Neural cell (in vitro differentiated cells): ENCODE data around the gene AP3B1. TPM values are rescaled to one million over a fixed set of nuclear protein-coding genes. Genes with fewer than 3 reads are reported as not detected.
"Not testable (repeated sequence)": the region's sequence is repeated elsewhere in the genome, so short reads cannot be mapped to it uniquely, and the experiment has no call there.

Source experiments
- H2AFZ ChIP-seq: fragments of 200-600, 300-800 bp; sonication (generic), shearing (Covaris generic); 2 replicates; pipeline ENCODE4 v1.6.0; 2014; ENCODE audit warnings: low read depth, mild to moderate bottlenecking, antibody characterized with exemption, low read length, moderate library complexity
- H3F3A ChIP-seq: fragments of 200-600 bp; shearing (Covaris generic); 2 replicates; pipeline ENCODE4 v1.6.1; 2016; ENCODE audit warnings: mild to moderate bottlenecking, moderate library complexity, mixed read lengths, antibody characterized with exemption, low read length; ENCODE audit not compliant: insufficient read depth, poor library complexity, severe bottlenecking
- H3K27ac ChIP-seq: fragments of 200-600, 300-800 bp; sonication (generic), shearing (Covaris generic); 2 replicates; pipeline ENCODE4 v1.5.1; 2014; ENCODE audit warnings: mild to moderate bottlenecking, low read length, moderate library complexity
- H3K27me3 ChIP-seq: fragments of 300-800, 200-600 bp; sonication (generic), shearing (Covaris generic); 2 replicates; pipeline ENCODE4 v1.6.0; 2014; ENCODE audit warnings: mild to moderate bottlenecking, low read depth, low read length, moderate library complexity; ENCODE audit not compliant: insufficient read depth
- H3K36me3 ChIP-seq: fragments of 300-800, 200-600 bp; sonication (generic), shearing (Covaris generic); 2 replicates; pipeline ENCODE4 v1.5.1; 2014; ENCODE audit warnings: mild to moderate bottlenecking, antibody characterized with exemption, low read length, moderate library complexity; ENCODE audit not compliant: insufficient read depth
- H3K4me2 ChIP-seq: fragments of 300-800, 200-600 bp; sonication (generic), shearing (Covaris generic); 2 replicates; pipeline ENCODE4 v1.6.0; 2014; ENCODE audit warnings: mild to moderate bottlenecking, low read length
- H3K4me3 ChIP-seq: fragments of 300-800, 200-600 bp; sonication (generic), shearing (Covaris generic); 2 replicates; pipeline ENCODE4 v1.5.1; 2014; ENCODE audit warnings: mild to moderate bottlenecking, low read length, moderate library complexity
- H3K79me2 ChIP-seq: fragments of 200-600 bp; shearing (Covaris generic); replicated peaks from 2 replicates; pipeline ENCODE4 v1.6.0; 2014; ENCODE audit warnings: mild to moderate bottlenecking, low read length, moderate library complexity; ENCODE audit not compliant: insufficient read depth
- H3K9ac ChIP-seq: fragments of 300-800, 200-600 bp; sonication (generic), shearing (Covaris generic); 2 replicates; pipeline ENCODE4 v1.6.1; 2016; ENCODE audit warnings: mild to moderate bottlenecking, low read length, mixed read lengths
- H3K9me2 ChIP-seq: fragments of 200-600 bp; shearing (Covaris generic); 2 replicates; pipeline ENCODE4 v1.6.1; 2016; ENCODE audit warnings: mild to moderate bottlenecking, low read length, mixed read lengths; ENCODE audit not compliant: insufficient read depth
- H3K9me3 ChIP-seq: fragments of 200-600, 300-800 bp; sonication (generic), shearing (Covaris generic); 2 replicates; pipeline ENCODE4 v1.6.1; 2016; ENCODE audit warnings: mild to moderate bottlenecking, mixed run types, low read length, moderate library complexity, mixed read lengths
- H4K20me1 ChIP-seq: fragments of 200-600 bp; shearing (Covaris generic); 2 replicates; pipeline ENCODE4 v1.6.1; 2016; ENCODE audit warnings: mild to moderate bottlenecking, mixed run types; ENCODE audit not compliant: insufficient read depth
- CTCF ChIP-seq: fragments of 450-650 bp; IDR thresholded peaks from 2 replicates; pipeline ENCODE4 v1.5.1; 2014; ENCODE audit warnings: antibody characterized with exemption, mild to moderate bottlenecking, moderate library complexity; ENCODE audit not compliant: poor library complexity, severe bottlenecking
- EP300 ChIP-seq: fragments of 450-650 bp; conservative IDR thresholded peaks from 2 replicates; pipeline ENCODE4 v1.6.1; 2014; ENCODE audit warnings: antibody characterized with exemption, mild to moderate bottlenecking, moderate library complexity; ENCODE audit not compliant: poor library complexity, severe bottlenecking
- EZH2 ChIP-seq: fragments of 200-600, 300-800 bp; shearing (Covaris generic), sonication (generic); IDR thresholded peaks from 2 replicates; pipeline ENCODE4 v1.6.1; 2014; ENCODE audit warnings: antibody characterized with exemption, low read length, borderline replicate concordance, mild to moderate bottlenecking; ENCODE audit not compliant: insufficient read depth, poor library complexity, severe bottlenecking
- MXI1 ChIP-seq: fragments of 450-650 bp; conservative IDR thresholded peaks from 2 replicates; pipeline ENCODE4 v1.6.1; 2014; ENCODE audit warnings: antibody characterized with exemption, mild to moderate bottlenecking; ENCODE audit not compliant: poor library complexity, severe bottlenecking
- POLR2AphosphoS5 ChIP-seq: IDR thresholded peaks from 2 replicates; pipeline ENCODE4 v1.6.1; 2012
- RAD21 ChIP-seq: fragments of 450-650 bp; conservative IDR thresholded peaks from 2 replicates; pipeline ENCODE4 v1.6.1; 2014; ENCODE audit warnings: antibody characterized with exemption, mild to moderate bottlenecking, moderate library complexity
- REST ChIP-seq: IDR thresholded peaks from 2 replicates; pipeline ENCODE4 v1.6.1; 2012; ENCODE audit warnings: borderline replicate concordance
- SMC3 ChIP-seq: fragments of 450-650 bp; conservative IDR thresholded peaks from 2 replicates; pipeline ENCODE4 v1.6.1; 2014; ENCODE audit warnings: antibody characterized with exemption, mild to moderate bottlenecking, moderate library complexity; ENCODE audit not compliant: poor library complexity
- TAF1 ChIP-seq: IDR thresholded peaks from 2 replicates; pipeline ENCODE4 v1.6.1; 2012; ENCODE audit warnings: low read depth
- polyA plus RNA-seq: library from polyadenylated mRNA; depleted of rRNA; stranded (reverse); fragments of >200 nt; gene quantifications from 2 replicates; pipeline ENCODE4 v1.2.3, GENCODE V29; 2014

AP3B1 gene
- polyA plus RNA-seq, 1 donor from 2014 or later: 8.5 TPM

- not testable (repeated sequence) for H3K36me3 ChIP-seq, H2AFZ ChIP-seq, H4K20me1 ChIP-seq, H3K9ac ChIP-seq, H3F3A ChIP-seq, H3K79me2 ChIP-seq, H3K9me3 ChIP-seq, H3K27ac ChIP-seq, H3K27me3 ChIP-seq, H3K4me3 ChIP-seq, H3K4me2 ChIP-seq, H3K9me2 ChIP-seq
These were observed 226.9 kb downstream of the AP3B1 start for GRCh38 chr5:78067581-78067980.

GRCh38 chr5:78066722-78067121 lies 227.8 kb downstream of the AP3B1 start:
- H3K27me3 ChIP-seq, H3K4me2 ChIP-seq, H3K9me2 ChIP-seq, H3K27ac ChIP-seq, H3K9me3 ChIP-seq, H3K4me3 ChIP-seq, H3F3A ChIP-seq, H4K20me1 ChIP-seq, H3K79me2 ChIP-seq, H3K9ac ChIP-seq, H2AFZ ChIP-seq, H3K36me3 ChIP-seq: not testable (repeated sequence)

- Histone ChIP-seq H3K4me2 (no peak overlapping the region), H3K36me3 (no peaks in the 10 kb centered on the region), H3K27me3 (no peaks in the 10 kb centered on the region), H3K27ac (no peak overlapping the region), H4K20me1 (no peaks in the 10 kb centered on the region), H3K9me2 (no peaks in the 10 kb centered on the region), H3K4me3 (no peak overlapping the region), H3K9me3 (no peaks in the 10 kb centered on the region), H3F3A (no peaks in the 10 kb centered on the region), H3K79me2 (no peaks in the 10 kb centered on the region), H3K9ac (no peak overlapping the region), H2AFZ (no peak overlapping the region)
- TF ChIP-seq EZH2: no peak
- no peak for TF ChIP-seq EP300
- TF ChIP-seq CTCF: no peak
- no peak for TF ChIP-seq RAD21
- TF ChIP-seq TAF1: no peak
- TF ChIP-seq MXI1: no peak
- TF ChIP-seq POLR2AphosphoS5: no peak
- no peak for TF ChIP-seq REST
- TF ChIP-seq SMC3: no peak
These were observed 228.8 kb downstream of the AP3B1 start for GRCh38 chr5:78065663-78066062.
